Measurements from ENCODE around the gene C4B. TPM values are rescaled to one million over a fixed set of nuclear protein-coding genes. Genes with fewer than 3 reads are reported as not detected.
"Not testable (repeated sequence)": the region's sequence is repeated elsewhere in the genome, so short reads cannot be mapped to it uniquely, and the experiment has no call there.

The C4B gene
- total RNA-seq, 1 experiment from 2014 or later: 2.6 TPM

DNA sequence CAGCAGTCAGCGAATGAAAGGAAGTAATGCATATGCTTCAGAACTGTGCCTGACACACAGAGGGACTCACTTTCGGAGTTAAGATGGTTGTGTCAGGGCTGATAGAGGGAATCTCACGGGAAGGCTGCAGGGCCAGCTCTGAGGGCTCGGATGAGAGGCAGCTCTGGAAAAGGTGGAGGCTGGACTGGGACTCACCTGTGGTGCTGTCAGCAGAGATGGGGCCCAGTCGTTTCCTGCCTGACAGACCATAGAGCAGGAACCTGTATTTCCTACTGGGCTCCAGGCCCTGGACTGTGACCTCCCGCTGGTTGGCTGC lies 32.9 kb downstream of the C4B start:
- POLR2A ChIA-PET (ENCODE audit: unreplicated experiment): interaction anchor here (1.0 kb wide), 1 partner anchor 76 kb away, joined by 3 read pairs; the partner anchor contains the start of gene DXO
- DNase-seq (no peak), ATAC-seq (peak; percentile 3; the same call in 1 of the 2 replicates)
- no peak for TF ChIP-seq EZH2phosphoT487 (IDR thresholded peaks at IDR 0.05; ENCODE audit: borderline replicate concordance, low read length)
- CTCF ChIA-PET: interaction anchor here (1.5 kb wide), 1 partner anchor 67 kb away, joined by 6 read pairs; no protein-coding TSS in a partner anchor
- H3F3A ChIP-seq (ENCODE audit: low read length, unreplicated experiment): no peaks in the 10 kb centered on the region
- H3K36me3 ChIP-seq (ENCODE audit: low read depth, low read length): no peaks in the 10 kb centered on the region
- peak overlapping the region; percentile 50; the same call in 1 of the 2 replicates for H2AFZ ChIP-seq (ENCODE audit: low read length)
- intact Hi-C loops (cut with micrococcal nuclease): no loop called here
- no peaks in the 10 kb centered on the region for H3K79me2 ChIP-seq (ENCODE audit: low read length)
- no peaks in the 10 kb centered on the region for H3K9me3 ChIP-seq (ENCODE audit: low read length)
- H3K4me3 ChIP-seq (ENCODE audit: low read length): no peak overlapping the region; the same call in 1 of the 2 replicates
- no peaks in the 10 kb centered on the region for H3K9me2 ChIP-seq (replicated peaks; ENCODE audit: low read length)
- H3K4me2 ChIP-seq (ENCODE audit: low read length): peak overlapping the region; percentile 66
- H3K27me3 ChIP-seq (ENCODE audit: low read length): no peaks in the 10 kb centered on the region
- H3K9ac ChIP-seq (ENCODE audit: low read length): peak overlapping the region; percentile 2; the same call in 1 of the 2 replicates
- no peaks in the 10 kb centered on the region for H4K20me1 ChIP-seq (ENCODE audit: low read length)
- peak overlapping the region; percentile 49 for H3K27ac ChIP-seq (ENCODE audit: low read length)
- H3K4me1 ChIP-seq (ENCODE audit: insufficient read depth, low read length): peaks cover 20% of the 10 kb centered on the region
- BruUV-seq (replicated peaks): TSS peak; percentile 77

DNA sequence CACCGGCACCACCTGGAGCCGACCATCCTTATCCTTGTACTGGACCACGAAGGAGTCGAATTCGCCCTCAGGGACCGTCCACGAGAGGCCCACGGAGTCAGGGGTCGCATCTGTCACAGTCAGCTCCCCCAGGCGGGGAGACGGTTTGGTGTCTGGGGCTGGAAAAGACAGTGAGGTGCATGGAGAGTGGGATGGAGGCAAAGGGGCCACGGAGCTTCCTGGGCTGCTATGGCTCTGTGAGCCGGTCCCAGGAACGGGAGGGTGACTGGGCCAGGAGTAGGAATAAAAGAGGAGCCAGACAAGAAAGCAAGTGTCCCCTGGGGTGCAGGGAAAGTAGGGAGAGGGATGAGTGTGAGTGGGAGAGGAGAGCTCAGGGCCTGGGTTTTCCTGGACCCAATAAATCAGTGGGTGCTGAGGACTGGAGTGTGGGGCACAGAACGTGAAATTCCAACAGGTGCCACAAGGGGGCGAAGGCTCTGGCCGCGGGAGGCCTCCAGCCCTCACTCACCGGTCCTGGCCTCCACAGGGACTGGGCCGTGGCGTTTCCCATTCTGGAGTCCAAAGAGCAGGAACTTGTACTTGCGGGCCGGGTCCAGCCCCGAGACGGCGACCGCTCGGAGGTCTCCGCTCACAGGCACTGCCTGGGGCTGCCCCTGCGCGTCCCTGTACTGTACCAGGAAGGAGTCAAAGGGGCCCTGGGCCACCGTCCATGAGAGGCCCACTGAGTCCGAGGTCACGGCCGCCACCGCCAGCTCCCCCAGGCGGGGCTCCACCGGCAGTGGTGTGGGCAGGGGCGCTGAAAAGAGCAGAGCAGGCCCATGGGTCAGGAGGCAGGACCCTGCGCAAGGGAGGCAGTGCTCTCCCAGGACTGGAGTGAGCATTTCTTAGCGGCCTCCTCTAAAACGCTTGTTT lies 33.5 kb downstream of the C4B start:
- H3K9me3 ChIP-seq (ENCODE audit: low read length): no peaks in the 10 kb centered on the region
- no peaks in the 10 kb centered on the region for H4K20me1 ChIP-seq (ENCODE audit: low read length)
- H3K27me3 ChIP-seq (ENCODE audit: low read length): no peaks in the 10 kb centered on the region
- no peaks in the 10 kb centered on the region for H3F3A ChIP-seq (ENCODE audit: low read length, unreplicated experiment)
- POLR2A ChIA-PET (ENCODE audit: unreplicated experiment): no interaction called here
- CTCF ChIA-PET: interaction anchor here (1.5 kb wide), 1 partner anchor 66 kb away, joined by 6 read pairs; no protein-coding TSS in a partner anchor
- H2AFZ ChIP-seq (ENCODE audit: low read length): peak overlapping the region; percentile 50; the same call in 1 of the 2 replicates
- H3K4me3 ChIP-seq (ENCODE audit: low read length): no peak overlapping the region
- ATAC-seq (peak; percentile 69), DNase-seq (peak; percentile 73)
- peak overlapping the region; percentile 49; the same call in 1 of the 2 replicates for H3K27ac ChIP-seq (ENCODE audit: low read length)
- no peaks in the 10 kb centered on the region for H3K79me2 ChIP-seq (ENCODE audit: low read length)
- peaks cover 20% of the 10 kb centered on the region for H3K4me1 ChIP-seq (ENCODE audit: insufficient read depth, low read length)
- TF ChIP-seq, protein P1, sequence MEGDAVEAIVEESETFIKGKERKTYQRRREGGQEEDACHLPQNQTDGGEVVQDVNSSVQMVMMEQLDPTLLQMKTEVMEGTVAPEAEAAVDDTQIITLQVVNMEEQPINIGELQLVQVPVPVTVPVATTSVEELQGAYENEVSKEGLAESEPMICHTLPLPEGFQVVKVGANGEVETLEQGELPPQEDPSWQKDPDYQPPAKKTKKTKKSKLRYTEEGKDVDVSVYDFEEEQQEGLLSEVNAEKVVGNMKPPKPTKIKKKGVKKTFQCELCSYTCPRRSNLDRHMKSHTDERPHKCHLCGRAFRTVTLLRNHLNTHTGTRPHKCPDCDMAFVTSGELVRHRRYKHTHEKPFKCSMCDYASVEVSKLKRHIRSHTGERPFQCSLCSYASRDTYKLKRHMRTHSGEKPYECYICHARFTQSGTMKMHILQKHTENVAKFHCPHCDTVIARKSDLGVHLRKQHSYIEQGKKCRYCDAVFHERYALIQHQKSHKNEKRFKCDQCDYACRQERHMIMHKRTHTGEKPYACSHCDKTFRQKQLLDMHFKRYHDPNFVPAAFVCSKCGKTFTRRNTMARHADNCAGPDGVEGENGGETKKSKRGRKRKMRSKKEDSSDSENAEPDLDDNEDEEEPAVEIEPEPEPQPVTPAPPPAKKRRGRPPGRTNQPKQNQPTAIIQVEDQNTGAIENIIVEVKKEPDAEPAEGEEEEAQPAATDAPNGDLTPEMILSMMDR (conservative IDR thresholded peaks at IDR 0.05; ENCODE audit: low read depth, low read length): peak; percentile 75
- TF ChIP-seq EZH2 (IDR thresholded peaks at IDR 0.05; ENCODE audit: low read length, unreplicated experiment): no peak
- no peak for TF ChIP-seq EZH2phosphoT487 (IDR thresholded peaks at IDR 0.05; ENCODE audit: borderline replicate concordance, low read length)
- intact Hi-C loops (cut with micrococcal nuclease): no loop called here
- BruUV-seq (replicated peaks): no TSS peak
- H3K9me2 ChIP-seq (replicated peaks; ENCODE audit: low read length): no peaks in the 10 kb centered on the region
- H3K9ac ChIP-seq (ENCODE audit: low read length): peak overlapping the region; percentile 2; the same call in 1 of the 2 replicates
- H3K4me2 ChIP-seq (ENCODE audit: low read length): peak overlapping the region; percentile 66
- H3K36me3 ChIP-seq (ENCODE audit: low read depth, low read length): no peaks in the 10 kb centered on the region

DNA sequence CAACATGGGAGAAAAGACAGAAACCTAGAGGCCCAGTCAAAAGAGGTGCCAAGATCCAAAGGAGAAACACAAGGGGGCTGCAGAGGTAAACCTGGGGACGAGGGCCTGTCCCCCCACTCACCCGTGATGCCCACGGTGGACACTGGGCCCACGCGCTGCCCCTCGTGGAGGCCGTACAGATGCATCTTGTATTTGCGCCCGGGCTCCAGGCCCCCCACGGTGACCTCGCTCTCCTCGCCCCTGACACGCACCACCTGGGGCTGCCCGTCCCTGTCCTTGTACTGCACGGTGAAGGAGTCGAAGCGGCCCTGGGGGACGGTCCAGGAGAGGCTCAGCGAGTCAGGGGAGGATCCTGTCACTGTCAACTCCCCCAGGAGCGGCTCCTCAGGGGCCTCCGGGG lies 34.6 kb downstream of the C4B start:
- H3K4me1 ChIP-seq (ENCODE audit: insufficient read depth, low read length): peaks cover 20% of the 10 kb centered on the region
- H3F3A ChIP-seq (ENCODE audit: low read length, unreplicated experiment); H3K27ac ChIP-seq (ENCODE audit: low read length); H3K79me2 ChIP-seq (ENCODE audit: low read length); H4K20me1 ChIP-seq (ENCODE audit: low read length); H3K9me2 ChIP-seq (replicated peaks; ENCODE audit: low read length); CTCF ChIA-PET; H3K4me3 ChIP-seq (ENCODE audit: low read length); H3K27me3 ChIP-seq (ENCODE audit: low read length); intact Hi-C loops (cut with micrococcal nuclease); ATAC-seq; POLR2A ChIA-PET (ENCODE audit: unreplicated experiment); H2AFZ ChIP-seq (ENCODE audit: low read length); H3K9ac ChIP-seq (ENCODE audit: low read length); H3K9me3 ChIP-seq (ENCODE audit: low read length); BruUV-seq (replicated peaks); H3K4me2 ChIP-seq (ENCODE audit: low read length); H3K36me3 ChIP-seq (ENCODE audit: low read depth, low read length); DNase-seq: not testable (repeated sequence)

DNA sequence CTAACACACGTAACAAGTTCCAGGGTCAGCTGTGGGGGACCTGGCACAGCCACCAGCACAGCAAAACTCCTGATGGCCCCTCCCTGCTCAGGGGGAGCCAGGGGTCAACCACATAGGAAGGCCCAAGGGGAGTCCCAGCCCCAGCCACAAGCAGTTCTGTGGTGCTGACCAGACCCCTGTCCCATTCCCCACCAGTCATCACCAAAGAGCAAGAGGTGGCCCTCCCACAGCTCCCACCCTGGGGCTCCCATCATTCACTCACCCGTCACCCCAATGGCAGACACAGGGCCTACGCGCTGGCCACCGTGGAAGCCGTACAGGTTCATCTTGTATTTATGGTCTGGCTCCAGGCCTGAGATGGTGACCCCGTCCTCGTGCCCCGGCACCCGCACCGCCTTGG lies 35.1 kb downstream of the C4B start:
- H3K27me3 ChIP-seq (ENCODE audit: low read length); POLR2A ChIA-PET (ENCODE audit: unreplicated experiment); H4K20me1 ChIP-seq (ENCODE audit: low read length); H3K9me3 ChIP-seq (ENCODE audit: low read length); H3K4me2 ChIP-seq (ENCODE audit: low read length); H3F3A ChIP-seq (ENCODE audit: low read length, unreplicated experiment); H3K9me2 ChIP-seq (replicated peaks; ENCODE audit: low read length); H3K9ac ChIP-seq (ENCODE audit: low read length); H2AFZ ChIP-seq (ENCODE audit: low read length); DNase-seq; H3K27ac ChIP-seq (ENCODE audit: low read length); H3K4me3 ChIP-seq (ENCODE audit: low read length); intact Hi-C loops (cut with micrococcal nuclease); H3K79me2 ChIP-seq (ENCODE audit: low read length); BruUV-seq (replicated peaks); ATAC-seq; H3K36me3 ChIP-seq (ENCODE audit: low read depth, low read length); CTCF ChIA-PET: not testable (repeated sequence)
- peaks cover 20% of the 10 kb centered on the region for H3K4me1 ChIP-seq (ENCODE audit: insufficient read depth, low read length)
